NCI-H510A treated with DMSO at 0.1 percent for 48 hours (cell line): Measurements from ENCODE around the gene PTX3.
A peak's percentile ranks its signal among the peaks of the same experiment; 100 is the strongest.

Experiments
- DNase-seq: peaks from one replicate; lab custom pipeline; 2025; lab: John Stamatoyannopoulos, UW

Gene PTX3

GRCh38 chr3:157423337-157423736 lies 13.3 kb upstream of the PTX3 start:
- DNase-seq, result no peak

DNA sequence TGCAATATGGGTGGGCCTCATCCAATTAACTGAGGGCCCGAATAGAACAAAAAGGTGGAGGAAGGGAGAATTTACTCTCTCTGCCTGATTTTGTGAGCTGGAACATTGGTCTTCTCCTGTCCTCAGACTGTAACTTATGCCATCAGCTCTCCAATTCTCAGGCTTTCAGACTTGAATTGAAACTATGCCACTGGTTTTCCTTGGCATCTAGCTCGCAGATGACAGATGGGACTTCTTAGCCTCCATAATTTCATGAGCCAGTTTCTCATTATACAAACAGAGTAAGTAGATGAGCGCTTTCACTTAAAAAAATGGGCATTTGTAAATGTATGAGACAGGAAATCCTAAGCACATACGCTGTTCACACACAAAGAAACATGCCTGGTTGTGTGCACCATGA lies 8.7 kb upstream of the PTX3 start:
- no peak for DNase-seq

- no peak for DNase-seq
Observed at GRCh38 chr3:157428853-157429252, 7.8 kb upstream of the PTX3 start.

- DNase-seq, result no peak
Observed at GRCh38 chr3:157429708-157430107, 6.9 kb upstream of the PTX3 start.

- DNase-seq, result peak; percentile 11
Observed at GRCh38 chr3:157438194-157438730, 1.6 kb downstream of the PTX3 start.

- no peak for DNase-seq
Observed at GRCh38 chr3:157441102-157441624, 4.5 kb downstream of the PTX3 start.

GRCh38 chr3:157442729-157443128 lies 6.1 kb downstream of the PTX3 start:
- DNase-seq, result no peak

DNA sequence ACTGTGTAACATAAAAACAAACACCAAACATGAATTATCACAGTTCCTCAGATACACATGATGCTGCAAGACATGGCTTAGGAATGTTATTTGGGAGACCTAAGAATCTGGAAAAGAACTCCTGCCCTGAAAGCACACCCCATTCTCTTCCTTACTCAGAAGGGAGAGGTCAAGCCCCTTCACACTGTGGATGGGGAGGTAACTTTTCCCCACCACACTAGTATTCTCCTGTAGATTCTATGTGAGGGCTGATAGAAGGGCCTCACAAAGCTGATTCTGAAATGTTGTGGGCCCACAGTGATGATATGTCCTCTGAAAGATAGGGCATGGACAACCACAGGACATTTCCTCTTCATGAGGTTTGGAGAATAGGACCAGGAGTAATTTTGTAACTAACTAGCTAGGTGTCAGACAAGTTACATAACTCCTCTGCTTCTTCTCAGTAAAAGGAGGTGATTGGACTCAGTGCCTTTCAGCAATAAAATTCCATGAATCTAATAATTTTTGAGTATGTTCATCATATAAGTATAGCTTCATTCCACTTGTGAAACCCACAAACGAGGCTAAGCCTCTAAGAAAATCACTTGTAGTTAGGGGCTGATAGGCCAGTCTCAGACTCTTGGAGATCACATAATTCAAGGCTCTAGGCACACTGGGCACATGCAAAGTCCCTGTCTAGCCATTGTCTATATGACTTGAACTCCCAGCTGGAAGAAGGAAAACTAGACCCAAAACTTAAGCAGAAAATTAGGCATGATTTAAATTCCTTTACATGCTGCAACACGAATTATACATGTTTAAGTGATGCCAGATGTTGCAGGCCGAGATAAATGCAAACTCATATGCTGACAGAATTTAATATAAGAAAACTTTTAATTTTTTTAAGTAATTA lies 7.5 kb downstream of the PTX3 start:
- DNase-seq, result no peak

DNA sequence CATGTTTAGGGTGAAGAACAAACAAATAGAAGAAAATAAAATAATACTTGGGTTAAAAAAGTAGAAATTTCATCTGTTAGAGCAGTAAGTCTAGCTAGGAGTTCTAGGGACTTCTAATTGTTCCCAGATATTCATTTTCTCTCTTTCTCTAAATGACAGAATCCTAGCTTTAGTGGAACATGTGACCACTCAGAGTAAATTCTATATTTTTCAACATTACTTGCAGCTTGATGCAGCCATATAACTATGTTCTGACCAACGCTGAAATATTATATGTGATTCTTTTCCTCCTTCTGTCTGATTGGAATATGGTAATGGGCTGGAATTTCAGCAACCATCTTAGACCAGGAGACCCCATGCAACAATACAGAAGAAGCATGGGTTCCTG lies 8.1 kb downstream of the PTX3 start:
- no peak for DNase-seq

- no peak for DNase-seq
Observed at GRCh38 chr3:157445857-157446256, 9.2 kb downstream of the PTX3 start.

DNA sequence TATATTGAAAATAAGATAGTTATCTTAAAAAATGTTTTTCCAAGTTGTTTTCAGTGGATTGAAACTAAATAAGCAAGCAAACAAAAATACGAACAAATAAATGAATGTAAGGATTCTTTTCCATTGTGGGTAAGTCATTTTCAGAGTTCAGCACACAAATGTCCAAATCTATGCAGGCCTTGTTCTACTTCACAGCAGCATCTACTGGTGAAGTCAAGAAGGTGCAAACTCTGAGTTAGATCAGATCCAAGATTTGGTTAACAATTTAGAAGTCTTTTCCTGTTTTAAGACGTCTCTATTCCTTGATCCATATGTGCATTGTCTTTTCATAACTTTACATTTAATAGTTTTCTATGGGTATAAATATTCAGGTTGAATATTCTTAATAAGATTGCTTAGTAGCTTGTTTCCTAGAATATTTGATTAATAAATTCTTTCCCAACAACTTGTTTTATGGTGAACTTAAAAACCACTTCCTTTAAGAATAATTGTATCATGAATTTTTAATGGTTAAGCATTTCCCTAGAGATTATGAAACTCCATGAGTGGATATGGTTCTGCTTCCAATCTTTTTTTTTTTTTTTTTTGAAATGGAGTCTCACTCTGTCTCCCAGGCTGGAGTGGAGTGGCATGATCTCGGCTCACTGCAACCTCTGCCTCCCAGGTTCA lies 10.5 kb downstream of the PTX3 start:
- no peak for DNase-seq

- DNase-seq, result no peak
Observed at GRCh38 chr3:157452097-157452496, 15.4 kb downstream of the PTX3 start.

DNA sequence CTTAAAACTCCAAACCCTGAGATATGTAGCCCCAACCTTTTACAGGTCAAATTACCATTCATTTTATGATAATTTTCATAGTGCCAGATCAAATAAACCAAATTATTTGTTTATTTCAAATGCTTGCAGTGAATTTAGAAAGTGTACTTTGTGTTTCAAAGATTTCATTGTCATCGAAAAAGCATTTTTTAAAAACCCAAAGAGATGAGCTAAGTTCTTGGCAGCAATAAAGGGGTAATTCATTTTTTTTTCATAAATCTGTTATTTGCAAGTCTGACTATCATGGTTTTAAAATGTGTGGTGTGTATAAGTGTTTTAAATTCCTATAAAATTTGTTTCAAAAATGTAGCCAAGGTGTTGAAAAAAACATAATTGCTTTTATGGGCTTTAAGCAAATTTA lies 17.2 kb downstream of the PTX3 start:
- DNase-seq, result no peak

DNA sequence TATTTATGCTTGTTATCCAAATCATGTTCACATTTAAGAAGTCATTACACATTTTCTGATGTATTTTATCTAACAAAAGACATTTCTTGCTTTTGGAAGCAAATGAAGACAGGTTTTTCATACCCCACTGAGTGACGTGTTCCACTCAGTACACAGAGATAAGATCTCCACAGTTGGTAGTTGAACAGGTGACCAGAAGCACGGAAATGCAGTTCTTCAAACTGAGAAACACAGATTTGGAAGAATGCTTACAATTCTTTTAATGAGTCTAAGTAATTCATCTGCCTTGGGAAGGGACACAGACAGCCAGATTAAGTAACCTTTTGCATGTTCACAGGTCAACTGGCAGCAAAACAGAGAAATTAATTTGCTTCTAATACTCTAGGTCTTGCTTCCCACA lies 23.1 kb downstream of the PTX3 start:
- DNase-seq, result no peak

- no peak for DNase-seq
Observed at GRCh38 chr3:157460253-157460652, 23.6 kb downstream of the PTX3 start.

DNA sequence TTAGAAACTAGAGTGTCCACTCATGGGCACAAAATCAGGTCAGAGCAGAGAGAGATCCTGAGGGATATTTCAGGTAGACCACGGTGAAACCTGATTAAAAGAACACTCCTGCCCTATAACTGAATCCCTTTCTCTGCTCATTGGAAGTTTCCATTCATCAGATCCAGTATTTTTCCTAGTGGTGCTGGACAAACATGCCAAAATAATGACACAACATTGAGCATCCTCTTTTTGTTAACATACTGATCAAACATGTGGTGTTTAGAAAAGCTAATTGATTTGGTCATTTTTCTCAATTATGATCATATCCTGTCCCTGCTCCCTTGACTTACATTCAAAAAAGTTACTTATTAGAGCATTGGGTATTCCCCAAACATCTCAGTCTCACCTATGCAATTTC lies 27.2 kb downstream of the PTX3 start:
- no peak for DNase-seq

DNA sequence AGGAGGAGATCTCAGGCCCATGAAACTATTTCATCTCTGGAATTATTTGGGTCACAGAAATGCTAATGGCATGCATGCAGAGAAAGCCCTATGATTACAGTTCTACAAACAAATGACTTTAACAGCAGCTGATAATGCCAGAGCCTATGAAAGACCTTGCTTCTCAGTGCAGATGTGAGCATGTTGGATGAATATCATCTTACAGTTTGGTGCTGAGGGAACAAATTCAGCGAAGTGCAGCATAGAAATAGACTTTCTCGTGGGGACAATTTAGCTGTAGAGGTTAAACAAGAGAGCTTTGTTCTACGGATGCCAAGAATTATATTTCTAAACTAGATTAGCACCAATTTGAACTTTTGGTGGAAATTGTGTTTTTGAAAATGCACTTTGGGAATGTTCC lies 27.7 kb downstream of the PTX3 start:
- no peak for DNase-seq

GRCh38 chr3:157465741-157466140 lies 29.1 kb downstream of the PTX3 start:
- no peak for DNase-seq

GRCh38 chr3:157467200-157467599 lies 30.6 kb downstream of the PTX3 start:
- no peak for DNase-seq

- no peak for DNase-seq
Observed at GRCh38 chr3:157469561-157470294, 33.1 kb downstream of the PTX3 start.

GRCh38 chr3:157471064-157471463 lies 34.4 kb downstream of the PTX3 start:
- no peak for DNase-seq

DNA sequence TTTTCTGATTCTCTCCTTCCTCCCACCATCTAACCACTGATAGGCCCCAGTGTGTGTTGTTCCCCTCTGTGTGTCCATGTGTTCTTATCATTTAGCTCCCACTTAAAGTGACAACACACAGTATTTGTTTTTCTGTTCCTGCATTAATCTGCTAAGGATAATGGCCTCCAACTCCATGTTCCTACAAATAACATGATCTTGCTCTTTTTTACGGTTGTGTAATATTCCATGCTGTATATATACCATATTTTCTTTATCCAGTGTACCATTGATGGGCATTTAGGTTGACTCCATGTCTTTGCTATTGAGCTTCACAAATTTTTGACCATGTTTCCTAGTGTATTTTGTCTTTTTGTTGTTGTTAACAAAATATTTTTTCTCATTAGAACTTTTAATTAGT lies 36.0 kb downstream of the PTX3 start:
- DNase-seq, result no peak
